K562 (cell line): ENCODE results near the gene C1orf167. TPM values are rescaled to one million over a fixed set of nuclear protein-coding genes. Genes with fewer than 3 reads are reported as not detected.
A peak's percentile ranks its signal among the peaks of the same experiment; 100 is the strongest.

Experiments
- ATAC-seq: fragments of 200-7000 bp; cut with Tn5 transposase; 3 replicates; pipeline ENCODE4 v1.9.1; 2020; ENCODE audit warnings: moderate library complexity
- BruUV-seq: library from RNA; stranded (reverse); fragments of 400-500 nt; replicated peaks from 2 replicates; lab custom pipeline; 2021; lab: Mats Ljungman, UMichigan
- CTCF ChIA-PET: fragments of 300-600 bp; formaldehyde crosslinking; extraction: SDS; loops from one replicate; lab custom pipeline; 2021; ENCODE audit warnings: low intra/inter-chr PET ratio; lab: Yijun Ruan, JAX
- POLR2A ChIA-PET: fragments of 300-600, 350-650 bp; sonication (Branson Sonifier 250); formaldehyde crosslinking; extraction: SDS; loops from one replicate; lab custom pipeline; 2021; ENCODE audit warnings: antibody characterized with exemption, inconsistent platforms; lab: Yijun Ruan, JAX
- DNase-seq, 4 experiments: peaks; one replicate each; pipeline versions ENCODE4 v3.0.0 to v3.0.0-alpha.2; 2011 to 2018; ENCODE audit warnings: low spot score in 3 of 4, mixed read lengths in 3 of 4; ENCODE audit errors: extremely low read depth in 1 of 4
- FAIRE-seq: peaks from 2 replicates; lab custom pipeline; 2011; peaks lifted over from hg19 to GRCh38; lab: Jason Lieb, UNC
- H2AFZ ChIP-seq: 2 replicates; pipeline ENCODE4 v1.6.0; 2011; ENCODE audit warnings: low read depth, low read length, control low read depth, inconsistent platforms
- H3K27ac ChIP-seq: fragments of 200-600 bp; 3 replicates; pipeline ENCODE4 v1.8.0; 2011; ENCODE audit warnings: low read depth, mild to moderate bottlenecking, control low read depth, inconsistent platforms, low read length, moderate library complexity, mixed read lengths; ENCODE audit errors: extremely low read depth
- H3K27me3 ChIP-seq, 2 experiments: fragments of 300-600 bp in 1 of 2; 2 replicates in 1 of 2; 3 replicates in 1 of 2; pipeline versions ENCODE4 v1.6.0 to v1.8.0; 2011; ENCODE audit warnings: inconsistent platforms in 2 of 2, low read length in 2 of 2, mild to moderate bottlenecking in 1 of 2, mixed read lengths in 1 of 2, moderate library complexity in 1 of 2; ENCODE audit not compliant: control insufficient read depth in 2 of 2, insufficient read depth in 2 of 2
- H3K36me3 ChIP-seq: fragments of 300-600 bp; 3 replicates; pipeline ENCODE4 v1.8.0; 2011; ENCODE audit warnings: mild to moderate bottlenecking, low read length, inconsistent platforms; ENCODE audit not compliant: control insufficient read depth, insufficient read depth
- H3K4me1 ChIP-seq, 2 experiments: fragments of 200-600 bp in 1 of 2; replicated peaks in 1 of 2; 2 replicates in 1 of 2; 3 replicates in 1 of 2; pipeline versions ENCODE4 v1.5.1 to v1.8.0; 2011; ENCODE audit warnings: inconsistent platforms in 2 of 2, low read length in 2 of 2, mild to moderate bottlenecking in 1 of 2, mixed read lengths in 1 of 2, moderate library complexity in 1 of 2; ENCODE audit not compliant: control insufficient read depth in 2 of 2, insufficient read depth in 2 of 2
- H3K4me2 ChIP-seq: 2 replicates; pipeline ENCODE4 v1.6.1; 2011; ENCODE audit warnings: low read length, control low read depth, inconsistent platforms, mixed read lengths; ENCODE audit not compliant: insufficient read depth
- H3K4me3 ChIP-seq: fragments of 200-600 bp; sonication (generic), shearing (Covaris generic); 2 replicates; pipeline ENCODE4 v1.5.1; 2016; ENCODE audit warnings: control low read depth, inconsistent platforms
- H3K79me2 ChIP-seq: fragments of 200-600 bp; 3 replicates; pipeline ENCODE4 v1.8.0; 2011; ENCODE audit warnings: low read length, inconsistent platforms; ENCODE audit not compliant: control insufficient read depth, insufficient read depth
- H3K9ac ChIP-seq, 2 experiments: 2 replicates each; pipeline versions ENCODE4 v1.6.0 to v1.6.1; 2011; ENCODE audit warnings: low read depth in 2 of 2, low read length in 2 of 2, control low read depth in 1 of 2, inconsistent platforms in 1 of 2, mild to moderate bottlenecking in 1 of 2, mixed read lengths in 1 of 2; ENCODE audit not compliant: insufficient read depth in 1 of 2
- H3K9me1 ChIP-seq: one replicate; pipeline ENCODE4 v1.6.0; 2011; ENCODE audit warnings: inconsistent platforms, mild to moderate bottlenecking, low read length, moderate library complexity; ENCODE audit not compliant: control insufficient read depth, insufficient read depth
- H3K9me3 ChIP-seq: replicated peaks from 2 replicates; pipeline ENCODE4 v1.5.1; 2011; ENCODE audit warnings: low read depth, low read length, inconsistent platforms; ENCODE audit not compliant: control insufficient read depth, insufficient read depth
- H4K20me1 ChIP-seq: replicated peaks from 2 replicates; pipeline ENCODE4 v1.6.1; 2011; ENCODE audit warnings: low read length, inconsistent platforms, mixed read lengths; ENCODE audit not compliant: control insufficient read depth, insufficient read depth
- BRD4 ChIP-seq: fragments of 200-600 bp; sonication (generic); IDR thresholded peaks from 2 replicates; pipeline ENCODE4 v1.6.1; 2017; ENCODE audit warnings: inconsistent platforms
- CEBPB ChIP-seq: fragments of 450-650 bp; IDR thresholded peaks from 2 replicates; pipeline ENCODE4 v1.6.1; 2016; ENCODE audit warnings: missing genetic modification characterization, missing compliant biosample characterization
- CEBPG ChIP-seq, 3 experiments: fragments of 200-800 bp in 1 of 3; sonication (Bioruptor generic) in 1 of 3; sonication (generic) in 1 of 3; formaldehyde crosslinking in 1 of 3; IDR thresholded peaks in 2 of 3; conservative IDR thresholded peaks in 1 of 3; 2 replicates each; pipeline versions ENCODE4 v1.6.1 to v1.8.0; 2016 to 2022; ENCODE audit warnings: missing compliant biosample characterization in 2 of 3, missing genetic modification characterization in 2 of 3, mild to moderate bottlenecking in 1 of 3, missing genetic modification reagents in 1 of 3
- CREB1 ChIP-seq, 2 experiments: sonication (generic) in 1 of 2; formaldehyde crosslinking in 1 of 2; IDR thresholded peaks; 2 replicates each; pipeline versions ENCODE4 v1.6.1 to v1.8.0; 2012 to 2022; ENCODE audit warnings: inconsistent platforms in 1 of 2, mild to moderate bottlenecking in 1 of 2, missing genetic modification reagents in 1 of 2, moderate library complexity in 1 of 2
- DNMT1 ChIP-seq: fragments of 450-650 bp; IDR thresholded peaks from 2 replicates; pipeline ENCODE4 v1.6.1; 2016; ENCODE audit warnings: antibody characterized with exemption, mild to moderate bottlenecking
- KLF1 ChIP-seq: fragments of 450-650 bp; IDR thresholded peaks from 2 replicates; pipeline ENCODE4 v1.6.1; 2016; ENCODE audit warnings: missing genetic modification characterization, missing compliant biosample characterization
- MEIS2 ChIP-seq: fragments of 450-650 bp; IDR thresholded peaks from 2 replicates; pipeline ENCODE4 v1.6.1; 2014; ENCODE audit warnings: mild to moderate bottlenecking; ENCODE audit not compliant: partially characterized antibody
- NCOA1 ChIP-seq: fragments of 450-650 bp; IDR thresholded peaks from 2 replicates; pipeline ENCODE4 v1.6.1; 2016; ENCODE audit warnings: low read depth
- PTBP1 ChIP-seq: fragments of 200-400 bp; formaldehyde crosslinking; IDR thresholded peaks from 2 replicates; pipeline ENCODE4 v1.6.1; 2017; ENCODE audit warnings: low read depth, low read length
- SRSF1 ChIP-seq: fragments of 200-400 bp; formaldehyde crosslinking; IDR thresholded peaks from 2 replicates; pipeline ENCODE4 v1.6.1; 2017; ENCODE audit warnings: mild to moderate bottlenecking, low read depth, low read length, moderate library complexity
- STAG1 ChIP-seq: sonication (generic); formaldehyde crosslinking; IDR thresholded peaks from 2 replicates; pipeline ENCODE4 v1.5.0; 2020; ENCODE audit warnings: missing genetic modification reagents, borderline replicate concordance
- TAF1 ChIP-seq: IDR thresholded peaks from 2 replicates; pipeline ENCODE4 v1.6.1; 2011; ENCODE audit warnings: mild to moderate bottlenecking, low read length, moderate library complexity; ENCODE audit not compliant: insufficient read depth, control insufficient read depth, severe bottlenecking; ENCODE audit errors: extremely low read depth
- TEAD1 ChIP-seq, 2 experiments: fragments of 450-650 bp in 1 of 2; sonication (generic) in 1 of 2; formaldehyde crosslinking; IDR thresholded peaks; 2 replicates each; pipeline versions ENCODE4 v1.4.0 to v1.8.0; 2020 to 2022; ENCODE audit warnings: mild to moderate bottlenecking in 2 of 2, missing genetic modification reagents in 1 of 2
- ZC3H4 ChIP-seq: sonication (generic); formaldehyde crosslinking; IDR thresholded peaks from 2 replicates; pipeline ENCODE4 v1.9.0; 2021; ENCODE audit warnings: missing genetic modification reagents, borderline replicate concordance
- ZNF175 ChIP-seq: fragments of 200-800 bp; sonication (Bioruptor generic); IDR thresholded peaks from 2 replicates; pipeline ENCODE4 v1.6.1; 2016; ENCODE audit warnings: low read depth, mild to moderate bottlenecking, missing genetic modification characterization, missing compliant biosample characterization
- ZNF217 ChIP-seq: sonication (generic); formaldehyde crosslinking; IDR thresholded peaks from 2 replicates; pipeline ENCODE4 v1.8.0; 2022; ENCODE audit warnings: mild to moderate bottlenecking, missing genetic modification reagents
- ZNF696 ChIP-seq: fragments of 250-450 bp; sonication (Bioruptor Pico); conservative IDR thresholded peaks from 2 replicates; pipeline ENCODE4 v1.4.0; 2020; ENCODE audit warnings: mild to moderate bottlenecking, moderate library complexity
- WGBS: fragments of 100-300 bp; shearing (Covaris generic); methylation state at CpG from one replicate; pipeline ENCODE4 v1.1.6; 2016; ENCODE audit warnings: low coverage, mixed read lengths; ENCODE audit not compliant: insufficient coverage; ENCODE audit errors: missing lambda C conversion rate; 5-methylcytosine and 5-hydroxymethylcytosine counted together
- in situ Hi-C: fragments of 300-500 bp; cut with MboI; formaldehyde crosslinking; loops from 4 replicates; pipeline ENCODE4 v1.15.0; 2018; ENCODE audit warnings: inconsistent platforms, mixed read lengths
- intact Hi-C: fragments of 100-400 bp; cut with micrococcal nuclease; formaldehyde crosslinking; loops from 2 replicates; pipeline ENCODE4 v1.14.2; 2022
- polyA plus RNA-seq, 8 experiments: library from polyadenylated mRNA; depleted of rRNA in 4 of 8; stranded (reverse) in 5 of 8; unstranded in 3 of 8; fragments of >200 nt; fragmentation: Nextera tagmentation in 2 of 8; fragmentation: Illumina TruSeq in 1 of 8; extraction: Ambion mirVana in 2 of 8; extraction: Trizol in 1 of 8; gene quantifications; 2 replicates each; pipeline versions ENCODE4 v1.2.1 to v1.2.3, GENCODE V29; 2011 to 2014; ENCODE audit warnings: inconsistent platforms in 1 of 8, missing spikeins in 1 of 8
- total RNA-seq, 7 experiments: library from RNA; depleted of rRNA in 6 of 7; stranded (reverse); fragments of >200 nt in 6 of 7; fragmentation: Illumina TruSeq in 2 of 7; extraction: Trizol in 2 of 7; gene quantifications; 2 replicates each; pipeline versions ENCODE4 v1.2.1 to v1.2.3, GENCODE V29; 2011 to 2021; ENCODE audit warnings: low replicate concordance in 1 of 7
- TF ChIP-seq, protein P1 (sequence below): sonication (generic); formaldehyde crosslinking; IDR thresholded peaks from 2 replicates; pipeline ENCODE4 v1.8.1; 2023; ENCODE audit warnings: mild to moderate bottlenecking, missing genetic modification reagents
- TF ChIP-seq, protein P2 (sequence below): fragments of 450-650 bp; IDR thresholded peaks from 2 replicates; pipeline ENCODE4 v1.6.1; 2016; ENCODE audit warnings: low read depth, mild to moderate bottlenecking, moderate library complexity
- TF ChIP-seq, protein P3 (sequence below): fragments of 450-650 bp; conservative IDR thresholded peaks from 2 replicates; pipeline ENCODE4 v1.6.1; 2016; ENCODE audit warnings: missing genetic modification characterization, low read depth, mild to moderate bottlenecking, missing compliant biosample characterization, moderate library complexity

Gene C1orf167
- total and polyA plus RNA-seq, 9 of the 15 experiments (the other 6 are each of a cell fraction or from before 2014, with no cell fraction given), result 0.22 to 0.86 (median 0.31) TPM; not detected in 2

DNA sequence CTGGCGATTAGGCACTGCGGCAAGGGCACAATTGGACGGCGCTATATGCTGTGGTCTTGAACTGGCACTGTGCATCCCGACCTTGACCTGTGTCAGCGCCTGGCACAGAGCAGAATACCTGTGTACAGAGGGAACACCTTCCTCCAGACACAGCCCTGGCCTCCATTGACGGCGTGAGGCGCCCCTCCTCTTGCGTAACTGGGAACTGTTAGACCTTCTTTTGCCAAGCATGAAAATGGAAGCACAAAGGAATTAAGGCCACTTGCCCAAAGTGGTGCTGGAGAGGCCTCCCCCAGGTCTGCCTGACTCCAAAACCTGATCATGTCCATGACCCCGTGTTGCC, 32.9 kb upstream of the C1orf167 start:
- H3K4me1 ChIP-seq, result peaks cover 27 to 39% of the 10 kb centered on the region in 2 experiments
- DNase-seq (no peak), ATAC-seq (no peak), FAIRE-seq (no peak)
- no peaks in the 10 kb centered on the region for H4K20me1 ChIP-seq
- no peaks in the 10 kb centered on the region for H3K9me3 ChIP-seq
- H3K4me2 ChIP-seq, result peak overlapping the region; percentile 53; the same call in 1 of the 2 replicates
- no peaks in the 10 kb centered on the region for H3K27me3 ChIP-seq
- H3K79me2 ChIP-seq, result no peaks in the 10 kb centered on the region
- peak overlapping the region; percentile 78; the same call in 2 of the 3 replicates for H3K27ac ChIP-seq
- ChIA-PET POLR2A (no interaction called here), CTCF (no interaction called here)
- intact Hi-C loops (loop anchor here (10.0 kb wide), 1 partner anchor 694 kb away; no protein-coding TSS in a partner anchor), in situ Hi-C loops (no loop called here)
- no peak overlapping the region for H3K4me3 ChIP-seq
- H3K9ac ChIP-seq, result peak overlapping the region; percentile 42 to 87; a peak in 3 of 4 replicates
- peaks cover 5% of the 10 kb centered on the region for H3K9me1 ChIP-seq
- WGBS, result 78% methylated on average over 11 of the region's 11 CpGs
- peak overlapping the region; percentile 99 for H2AFZ ChIP-seq
- H3K36me3 ChIP-seq, result no peaks in the 10 kb centered on the region
- no TSS peak for BruUV-seq
- TF ChIP-seq ZNF696 (CRISPR knock-in tag) (no peak), DNMT1 (no peak), SRSF1 (no peak), TEAD1 (CRISPR knock-in tag; IDR thresholded peaks at IDR 0.05) (no peak), ZNF217 (CRISPR knock-in tag) (no peak), KLF1 (tag) (no peak), TAF1 (no peak), STAG1 (no peak), CREB1 (IDR thresholded peaks at IDR 0.05) (no peak), CREB1 (CRISPR knock-in tag; IDR thresholded peaks at IDR 0.05) (no peak), CEBPB (tag) (peak; percentile 95), ZC3H4 (CRISPR knock-in tag) (0 out of 2 replicates have a peak, but pooled peaks have one; percentile 48), PTBP1 (no peak), ZNF175 (CRISPR knock-in tag) (0 out of 2 replicates have a peak, but pooled peaks have one; percentile 47), BRD4 (0 out of 2 replicates have a peak, but pooled peaks have one; percentile 0), MEIS2 (no peak), NCOA1 (no peak), CEBPG (CRISPR knock-in tag; IDR thresholded peaks at IDR 0.05) (peak; percentile 68), CEBPG (tag; conservative IDR thresholded peaks at IDR 0.05 in 1 of 2, IDR thresholded peaks at IDR 0.05 in 1 of 2) (peak in 1 of 2 experiments; percentile 77; a peak in 3 of 4 replicates)
- TF ChIP-seq, protein P1, sequence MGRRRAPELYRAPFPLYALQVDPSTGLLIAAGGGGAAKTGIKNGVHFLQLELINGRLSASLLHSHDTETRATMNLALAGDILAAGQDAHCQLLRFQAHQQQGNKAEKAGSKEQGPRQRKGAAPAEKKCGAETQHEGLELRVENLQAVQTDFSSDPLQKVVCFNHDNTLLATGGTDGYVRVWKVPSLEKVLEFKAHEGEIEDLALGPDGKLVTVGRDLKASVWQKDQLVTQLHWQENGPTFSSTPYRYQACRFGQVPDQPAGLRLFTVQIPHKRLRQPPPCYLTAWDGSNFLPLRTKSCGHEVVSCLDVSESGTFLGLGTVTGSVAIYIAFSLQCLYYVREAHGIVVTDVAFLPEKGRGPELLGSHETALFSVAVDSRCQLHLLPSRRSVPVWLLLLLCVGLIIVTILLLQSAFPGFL (CRISPR knock-in tag), result no peak
- TF ChIP-seq, protein P2, sequence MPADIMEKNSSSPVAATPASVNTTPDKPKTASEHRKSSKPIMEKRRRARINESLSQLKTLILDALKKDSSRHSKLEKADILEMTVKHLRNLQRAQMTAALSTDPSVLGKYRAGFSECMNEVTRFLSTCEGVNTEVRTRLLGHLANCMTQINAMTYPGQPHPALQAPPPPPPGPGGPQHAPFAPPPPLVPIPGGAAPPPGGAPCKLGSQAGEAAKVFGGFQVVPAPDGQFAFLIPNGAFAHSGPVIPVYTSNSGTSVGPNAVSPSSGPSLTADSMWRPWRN, result no peak
- TF ChIP-seq, protein P3, sequence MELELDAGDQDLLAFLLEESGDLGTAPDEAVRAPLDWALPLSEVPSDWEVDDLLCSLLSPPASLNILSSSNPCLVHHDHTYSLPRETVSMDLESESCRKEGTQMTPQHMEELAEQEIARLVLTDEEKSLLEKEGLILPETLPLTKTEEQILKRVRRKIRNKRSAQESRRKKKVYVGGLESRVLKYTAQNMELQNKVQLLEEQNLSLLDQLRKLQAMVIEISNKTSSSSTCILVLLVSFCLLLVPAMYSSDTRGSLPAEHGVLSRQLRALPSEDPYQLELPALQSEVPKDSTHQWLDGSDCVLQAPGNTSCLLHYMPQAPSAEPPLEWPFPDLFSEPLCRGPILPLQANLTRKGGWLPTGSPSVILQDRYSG (tag), result no peak
